GM18858 (cell line): ENCODE results near the gene PPRC1.
A peak's percentile ranks its signal among the peaks of the same experiment; 100 is the strongest.

Source experiments
- ATAC-seq: cut with Tn5 transposase; IDR thresholded peaks from one replicate; pipeline ENCODE4 v1.9.1; 2021; ENCODE audit not compliant: unreplicated experiment

The PPRC1 gene

GRCh38 chr10:102117391-102118159, 15.3 kb upstream of the PPRC1 start:
- no peak for ATAC-seq

- ATAC-seq: no peak
Measured at GRCh38 chr10:102118867-102119266, 14.0 kb upstream of the PPRC1 start.

GRCh38 chr10:102119417-102120141, 13.3 kb upstream of the PPRC1 start:
- no peak for ATAC-seq

- peak; percentile 61 for ATAC-seq
Measured at GRCh38 chr10:102120142-102120990, 12.5 kb upstream of the PPRC1 start, which contains the start of gene LDB1. Gene LDB1 (minus strand): TSS chr10:102120368. CDS start chr10:102120110, 258 bp downstream.

GRCh38 chr10:102120991-102121738, 11.7 kb upstream of the PPRC1 start:
- ATAC-seq: no peak

GRCh38 chr10:102121739-102122372, 11.0 kb upstream of the PPRC1 start:
- no peak for ATAC-seq

GRCh38 chr10:102122450-102122849, 10.4 kb upstream of the PPRC1 start:
- ATAC-seq: no peak

GRCh38 chr10:102123223-102123622, 9.6 kb upstream of the PPRC1 start:
- no peak for ATAC-seq

GRCh38 chr10:102131286-102132170, 1.3 kb upstream of the PPRC1 start:
- no peak for ATAC-seq

- no peak for ATAC-seq
Measured at GRCh38 chr10:102132193-102132562, 662 bp upstream of the PPRC1 start.

GRCh38 chr10:102133373-102134195, 744 bp downstream of the PPRC1 start:
- ATAC-seq: no peak

GRCh38 chr10:102134416-102134815, 1.6 kb downstream of the PPRC1 start:
- no peak for ATAC-seq

GRCh38 chr10:102135956-102136526, 3.2 kb downstream of the PPRC1 start:
- no peak for ATAC-seq

- ATAC-seq: no peak
Measured at GRCh38 chr10:102139281-102140110, 6.7 kb downstream of the PPRC1 start.

- no peak for ATAC-seq
Measured at GRCh38 chr10:102140218-102140617, 7.4 kb downstream of the PPRC1 start.

GRCh38 chr10:102140913-102141540, 8.2 kb downstream of the PPRC1 start:
- ATAC-seq: no peak
